DOHH2 (cell line): ENCODE data around the gene KCP.
A peak's percentile ranks its signal among the peaks of the same experiment; 100 is the strongest.

Experiments
- H3F3A ChIP-seq: fragments of 200-600 bp; sonication (generic), shearing (Covaris generic); 2 replicates; pipeline ENCODE4 v1.6.0; 2016; ENCODE audit warnings: antibody characterized with exemption, mild to moderate bottlenecking; ENCODE audit not compliant: control insufficient read depth, insufficient read depth
- H3K27ac ChIP-seq: fragments of 200-600 bp; sonication (generic); 2 replicates; pipeline ENCODE4 v1.5.1; 2014; ENCODE audit warnings: low read depth, mild to moderate bottlenecking, low read length, moderate library complexity
- H3K27me3 ChIP-seq: fragments of 200-600 bp; sonication (generic); 2 replicates; pipeline ENCODE4 v1.6.1; 2014; ENCODE audit warnings: mild to moderate bottlenecking, low read length, mixed read lengths; ENCODE audit not compliant: control insufficient read depth
- H3K36me3 ChIP-seq: fragments of 200-600 bp; sonication (generic); 2 replicates; pipeline ENCODE4 v1.6.1; 2014; ENCODE audit warnings: mild to moderate bottlenecking, low read length, moderate library complexity, mixed read lengths; ENCODE audit not compliant: control insufficient read depth
- H3K4me1 ChIP-seq: fragments of 200-600 bp; sonication (generic); 2 replicates; pipeline ENCODE4 v1.6.1; 2014; ENCODE audit warnings: mild to moderate bottlenecking, low read length, mixed read lengths; ENCODE audit not compliant: control insufficient read depth
- H3K4me2 ChIP-seq: fragments of 200-600 bp; sonication (generic); 2 replicates; pipeline ENCODE4 v1.6.0; 2014; ENCODE audit warnings: mild to moderate bottlenecking, low read length, moderate library complexity
- H3K4me3 ChIP-seq: fragments of 200-600 bp; sonication (generic); 2 replicates; pipeline ENCODE4 v1.5.1; 2014; ENCODE audit warnings: mild to moderate bottlenecking, low read length, mixed read lengths
- H3K79me2 ChIP-seq: fragments of 200-600 bp; sonication (generic); 2 replicates; pipeline ENCODE4 v1.6.1; 2014; ENCODE audit warnings: mild to moderate bottlenecking, low read length, mixed read lengths; ENCODE audit not compliant: control insufficient read depth
- H3K9me2 ChIP-seq: fragments of 200-600 bp; sonication (generic); replicated peaks from 2 replicates; pipeline ENCODE4 v1.6.1; 2014; ENCODE audit warnings: mild to moderate bottlenecking, low read length, mixed read lengths; ENCODE audit not compliant: control insufficient read depth
- H3K9me3 ChIP-seq: fragments of 200-600 bp; sonication (generic); 2 replicates; pipeline ENCODE4 v1.6.1; 2014; ENCODE audit warnings: antibody characterized with exemption, low read length, mixed read lengths; ENCODE audit not compliant: control insufficient read depth, insufficient read depth
- H4K20me1 ChIP-seq: fragments of 200-600 bp; sonication (generic); 2 replicates; pipeline ENCODE4 v1.6.0; 2014; ENCODE audit warnings: low read depth, mild to moderate bottlenecking, antibody characterized with exemption, low read length, moderate library complexity; ENCODE audit not compliant: control insufficient read depth, insufficient read depth
- EZH2phosphoT487 ChIP-seq: fragments of 200-600 bp; sonication (generic); IDR thresholded peaks from 2 replicates; pipeline ENCODE4 v1.6.1; 2017; ENCODE audit warnings: borderline replicate concordance, mild to moderate bottlenecking, antibody characterized with exemption, low read length, moderate library complexity, mixed read lengths
- TF ChIP-seq, protein P1 (sequence below): fragments of 200-600 bp; sonication (generic); IDR thresholded peaks from one replicate; pipeline ENCODE4 v1.5.1; 2014; ENCODE audit warnings: antibody characterized with exemption, mild to moderate bottlenecking, low read depth, low read length; ENCODE audit not compliant: poor library complexity, severe bottlenecking

Gene KCP

DNA sequence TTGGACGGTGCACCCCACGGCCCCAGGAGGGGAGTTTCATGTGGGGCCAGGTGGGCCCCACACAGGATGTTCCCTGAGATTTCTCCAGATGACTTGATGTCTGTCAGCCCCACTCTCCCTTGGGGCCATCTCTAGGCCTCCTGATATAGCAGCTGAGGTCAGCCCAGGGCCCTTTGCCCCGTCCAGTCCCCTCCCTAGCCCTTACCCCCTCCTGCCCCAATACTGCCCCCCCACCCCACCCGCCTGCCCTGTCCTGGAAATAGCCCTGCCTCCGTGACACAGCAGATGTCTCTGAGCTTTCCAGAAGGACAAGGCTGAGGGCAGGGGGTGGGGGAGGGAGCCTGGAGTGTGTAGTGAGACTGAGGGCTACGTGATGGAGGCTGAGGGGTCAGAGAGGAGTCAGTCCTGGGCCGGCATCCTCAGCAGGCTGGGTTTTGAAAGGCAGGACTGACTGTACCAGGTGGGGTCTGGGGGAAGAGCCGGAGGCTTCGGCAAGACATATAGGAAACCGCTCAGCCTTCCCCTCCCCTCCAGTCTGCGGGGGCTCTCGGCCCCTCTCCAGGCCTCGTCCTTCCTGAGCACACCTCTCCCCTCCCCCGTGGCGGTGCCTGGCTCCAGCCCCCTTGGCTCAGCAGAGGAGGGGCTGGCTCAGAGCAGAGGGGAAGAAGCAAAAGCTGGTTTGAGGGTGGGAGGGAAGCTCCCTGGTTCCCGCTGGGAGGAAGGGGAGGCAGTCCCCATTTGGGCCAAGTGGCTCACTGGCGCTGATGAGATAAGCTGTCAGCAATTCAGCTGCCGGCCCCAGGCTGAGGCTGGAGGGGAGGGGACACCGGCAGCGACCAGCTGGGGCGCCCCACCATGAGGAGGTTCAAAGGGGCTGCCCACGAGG lies 78.3 kb downstream of the KCP start:
- Histone ChIP-seq H4K20me1 (no peaks in the 10 kb centered on the region), H3K27me3 (peaks cover 28% of the 10 kb centered on the region), H3K4me1 (peaks cover 44% of the 10 kb centered on the region), H3K27ac (peak overlapping the region; percentile 57), H3K9me2 (no peaks in the 10 kb centered on the region), H3K4me2 (peak overlapping the region; percentile 96), H3K9me3 (no peaks in the 10 kb centered on the region), H3K79me2 (no peaks in the 10 kb centered on the region), H3K36me3 (no peaks in the 10 kb centered on the region), H3K4me3 (peak overlapping the region; percentile 64), H3F3A (peaks cover 4% of the 10 kb centered on the region)
- TF ChIP-seq, protein P1, sequence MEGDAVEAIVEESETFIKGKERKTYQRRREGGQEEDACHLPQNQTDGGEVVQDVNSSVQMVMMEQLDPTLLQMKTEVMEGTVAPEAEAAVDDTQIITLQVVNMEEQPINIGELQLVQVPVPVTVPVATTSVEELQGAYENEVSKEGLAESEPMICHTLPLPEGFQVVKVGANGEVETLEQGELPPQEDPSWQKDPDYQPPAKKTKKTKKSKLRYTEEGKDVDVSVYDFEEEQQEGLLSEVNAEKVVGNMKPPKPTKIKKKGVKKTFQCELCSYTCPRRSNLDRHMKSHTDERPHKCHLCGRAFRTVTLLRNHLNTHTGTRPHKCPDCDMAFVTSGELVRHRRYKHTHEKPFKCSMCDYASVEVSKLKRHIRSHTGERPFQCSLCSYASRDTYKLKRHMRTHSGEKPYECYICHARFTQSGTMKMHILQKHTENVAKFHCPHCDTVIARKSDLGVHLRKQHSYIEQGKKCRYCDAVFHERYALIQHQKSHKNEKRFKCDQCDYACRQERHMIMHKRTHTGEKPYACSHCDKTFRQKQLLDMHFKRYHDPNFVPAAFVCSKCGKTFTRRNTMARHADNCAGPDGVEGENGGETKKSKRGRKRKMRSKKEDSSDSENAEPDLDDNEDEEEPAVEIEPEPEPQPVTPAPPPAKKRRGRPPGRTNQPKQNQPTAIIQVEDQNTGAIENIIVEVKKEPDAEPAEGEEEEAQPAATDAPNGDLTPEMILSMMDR = no peak
- no peak for TF ChIP-seq EZH2phosphoT487

DNA sequence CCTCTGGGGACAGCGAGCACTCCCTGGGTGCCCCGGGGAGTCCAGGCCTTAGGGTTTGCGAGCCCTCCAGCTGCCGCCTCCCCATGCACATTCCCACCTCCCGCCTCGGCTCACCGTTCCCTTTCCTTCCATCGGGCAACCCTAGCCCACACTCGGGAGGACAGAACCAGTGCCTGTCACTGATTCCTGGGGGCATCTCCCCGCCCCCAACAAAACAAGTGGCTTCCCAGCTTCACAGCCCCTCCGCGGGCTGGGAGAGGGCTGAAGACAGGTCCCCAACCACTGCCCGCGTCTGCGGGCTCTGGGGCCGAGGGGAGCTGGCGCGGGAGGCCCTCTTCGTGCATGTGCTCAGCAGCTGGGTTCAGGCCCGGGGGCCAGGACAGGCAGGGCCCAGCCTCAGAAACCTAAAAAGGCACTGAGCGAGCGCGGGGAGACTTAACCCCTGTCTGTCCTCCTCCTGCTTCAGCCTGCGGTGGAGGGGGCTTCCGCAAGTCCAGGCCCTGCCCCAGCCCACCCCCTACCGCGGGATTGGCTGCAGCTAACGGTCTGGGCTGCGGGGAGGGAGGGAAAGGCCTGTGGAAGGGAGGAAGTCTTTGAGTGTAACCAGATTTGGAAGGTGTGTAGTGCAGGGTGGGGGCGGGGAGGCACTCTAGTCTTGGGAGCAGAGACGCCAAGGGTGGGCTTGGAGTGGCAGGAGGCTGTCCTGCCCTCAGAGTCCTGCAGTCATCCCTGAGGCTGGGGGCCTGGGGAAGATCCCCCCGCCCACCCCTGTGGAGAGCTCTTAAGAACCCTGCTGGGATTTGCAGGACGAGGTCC lies 79.1 kb downstream of the KCP start:
- Histone ChIP-seq H4K20me1 (no peaks in the 10 kb centered on the region), H3K4me3 (peak overlapping the region; percentile 64), H3K27me3 (peaks cover 28% of the 10 kb centered on the region), H3K79me2 (no peaks in the 10 kb centered on the region), H3K27ac (peak overlapping the region; percentile 57), H3K4me2 (peak overlapping the region; percentile 96), H3K9me3 (no peaks in the 10 kb centered on the region), H3K4me1 (peaks cover 44% of the 10 kb centered on the region), H3F3A (peaks cover 4% of the 10 kb centered on the region), H3K36me3 (no peaks in the 10 kb centered on the region), H3K9me2 (no peaks in the 10 kb centered on the region)
- TF ChIP-seq EZH2phosphoT487 = no peak
- TF ChIP-seq, protein P1 = no peak

DNA sequence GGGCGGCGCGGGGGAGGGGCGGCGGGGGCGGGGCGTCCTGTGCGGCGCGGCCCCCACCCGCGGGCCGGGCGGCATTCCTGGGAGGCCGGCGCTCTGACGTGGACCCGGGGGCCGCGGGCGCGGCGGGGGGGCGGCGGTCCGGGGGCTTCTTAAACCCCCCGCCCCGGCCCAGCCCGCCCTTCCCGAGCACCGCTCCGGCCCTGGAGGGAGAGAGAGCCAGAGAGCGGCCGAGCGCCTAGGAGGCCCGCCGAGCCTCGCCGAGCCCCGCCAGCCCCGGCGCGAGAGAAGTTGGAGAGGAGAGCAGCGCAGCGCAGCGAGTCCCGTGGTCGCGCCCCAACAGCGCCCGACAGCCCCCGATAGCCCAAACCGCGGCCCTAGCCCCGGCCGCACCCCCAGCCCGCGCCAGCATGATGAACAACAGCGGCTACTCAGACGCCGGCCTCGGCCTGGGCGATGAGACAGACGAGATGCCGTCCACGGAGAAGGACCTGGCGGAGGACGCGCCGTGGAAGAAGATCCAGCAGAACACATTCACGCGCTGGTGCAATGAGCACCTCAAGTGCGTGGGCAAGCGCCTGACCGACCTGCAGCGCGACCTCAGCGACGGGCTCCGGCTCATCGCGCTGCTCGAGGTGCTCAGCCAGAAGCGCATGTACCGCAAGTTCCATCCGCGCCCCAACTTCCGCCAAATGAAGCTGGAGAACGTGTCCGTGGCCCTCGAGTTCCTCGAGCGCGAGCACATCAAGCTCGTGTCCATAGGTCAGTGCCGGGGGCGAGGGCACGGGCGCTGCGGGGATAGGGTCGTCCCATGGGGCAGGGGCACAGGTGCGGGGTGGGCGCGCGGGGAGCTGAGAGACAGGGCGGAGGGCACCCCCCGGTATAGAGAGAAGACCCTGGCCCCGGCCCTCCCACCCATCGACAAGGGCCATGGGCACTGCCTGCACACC lies 80.0 kb downstream of the KCP start, which contains the start of gene FLNC:
FLNC (plus strand) TSS at position 176 of the 947 bp plus-strand sequence; CDS start at position 408, 232 bp downstream.
- Histone ChIP-seq H3K79me2 (no peaks in the 10 kb centered on the region), H3K9me2 (no peaks in the 10 kb centered on the region), H3F3A (peaks cover 4% of the 10 kb centered on the region), H3K4me2 (peak within 1 kb of the TSS; percentile 96), H3K9me3 (no peaks in the 10 kb centered on the region), H3K4me1 (peaks cover 44% of the 10 kb centered on the region), H3K27ac (peak within 1 kb of the TSS; percentile 57), H3K4me3 (peak within 1 kb of the TSS; percentile 64), H3K27me3 (peaks cover 28% of the 10 kb centered on the region), H4K20me1 (no peaks in the 10 kb centered on the region), H3K36me3 (no peaks in the 10 kb centered on the region)
- peak; percentile 94; the same call in 1 of the 2 replicates for TF ChIP-seq EZH2phosphoT487
- TF ChIP-seq, protein P1 = no peak
